ENCODE data around the gene RAB8A.

DNA sequence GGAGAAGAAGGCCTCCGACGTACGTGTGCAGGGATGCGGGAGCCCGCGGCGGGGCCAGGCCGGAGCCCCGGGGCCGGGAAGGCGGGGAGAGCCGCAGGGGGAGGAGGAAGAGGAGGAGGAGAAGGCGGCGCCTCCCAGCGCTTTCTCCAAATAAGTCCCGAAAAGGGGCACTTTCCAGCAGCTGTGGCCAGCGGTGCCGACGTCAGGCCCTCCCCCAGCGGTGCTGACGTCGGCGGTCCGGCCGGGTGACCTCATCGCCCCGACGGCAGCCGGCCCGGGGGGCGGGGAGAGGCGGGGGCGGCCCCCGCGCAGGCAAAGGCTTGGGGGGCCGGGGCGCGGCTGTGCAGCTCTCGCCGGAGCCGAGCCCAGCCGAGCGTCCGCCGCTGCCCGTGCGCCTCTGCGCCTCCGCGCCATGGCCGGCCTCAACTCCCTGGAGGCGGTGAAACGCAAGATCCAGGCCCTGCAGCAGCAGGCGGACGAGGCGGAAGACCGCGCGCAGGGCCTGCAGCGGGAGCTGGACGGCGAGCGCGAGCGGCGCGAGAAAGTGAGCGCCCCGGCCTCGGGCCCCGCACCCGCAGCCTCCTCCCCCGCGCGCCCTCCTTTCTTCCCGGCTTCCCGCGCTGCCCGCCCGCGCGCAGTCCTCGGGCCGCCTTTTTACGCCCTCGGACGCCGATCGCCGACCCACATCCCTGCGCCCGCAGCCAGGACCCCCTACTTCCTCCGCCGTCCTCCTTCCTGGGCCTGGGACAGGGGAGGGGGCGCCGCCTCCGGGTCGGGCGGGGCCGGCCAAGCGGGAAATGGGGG, 35.3 kb upstream of the RAB8A start, which contains the start of gene TPM4:
- TF ChIP-seq, protein P1, sequence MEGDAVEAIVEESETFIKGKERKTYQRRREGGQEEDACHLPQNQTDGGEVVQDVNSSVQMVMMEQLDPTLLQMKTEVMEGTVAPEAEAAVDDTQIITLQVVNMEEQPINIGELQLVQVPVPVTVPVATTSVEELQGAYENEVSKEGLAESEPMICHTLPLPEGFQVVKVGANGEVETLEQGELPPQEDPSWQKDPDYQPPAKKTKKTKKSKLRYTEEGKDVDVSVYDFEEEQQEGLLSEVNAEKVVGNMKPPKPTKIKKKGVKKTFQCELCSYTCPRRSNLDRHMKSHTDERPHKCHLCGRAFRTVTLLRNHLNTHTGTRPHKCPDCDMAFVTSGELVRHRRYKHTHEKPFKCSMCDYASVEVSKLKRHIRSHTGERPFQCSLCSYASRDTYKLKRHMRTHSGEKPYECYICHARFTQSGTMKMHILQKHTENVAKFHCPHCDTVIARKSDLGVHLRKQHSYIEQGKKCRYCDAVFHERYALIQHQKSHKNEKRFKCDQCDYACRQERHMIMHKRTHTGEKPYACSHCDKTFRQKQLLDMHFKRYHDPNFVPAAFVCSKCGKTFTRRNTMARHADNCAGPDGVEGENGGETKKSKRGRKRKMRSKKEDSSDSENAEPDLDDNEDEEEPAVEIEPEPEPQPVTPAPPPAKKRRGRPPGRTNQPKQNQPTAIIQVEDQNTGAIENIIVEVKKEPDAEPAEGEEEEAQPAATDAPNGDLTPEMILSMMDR (conservative IDR thresholded peaks at IDR 0.05; ENCODE audit: low read depth, low read length): no peak
- TF ChIP-seq EZH2 (IDR thresholded peaks at IDR 0.05; ENCODE audit: borderline replicate concordance, low read depth, low read length, poor library complexity, severe bottlenecking): no peak

All from A673 (cell line).